Measurements from ENCODE around the gene TNFRSF13B.
"Not testable (repeated sequence)": the region's sequence is repeated elsewhere in the genome, so short reads cannot be mapped to it uniquely, and the experiment has no call there.

Gene TNFRSF13B

GRCh38 chr17:16971458-16972338, at the start of gene TNFRSF13B:
Gene TNFRSF13B (minus strand): TSS chr17:16972118. CDS start chr17:16972075, 43 bp downstream.
- DNase-seq: no peak

- DNase-seq: no peak
These were observed 49.4 kb upstream of the TNFRSF13B start for GRCh38 chr17:17021194-17021863.

- DNase-seq: no peak
These were observed 48.9 kb upstream of the TNFRSF13B start for GRCh38 chr17:17020821-17021193.

- no peak for DNase-seq
These were observed 48.1 kb upstream of the TNFRSF13B start for GRCh38 chr17:17019891-17020456.

DNA sequence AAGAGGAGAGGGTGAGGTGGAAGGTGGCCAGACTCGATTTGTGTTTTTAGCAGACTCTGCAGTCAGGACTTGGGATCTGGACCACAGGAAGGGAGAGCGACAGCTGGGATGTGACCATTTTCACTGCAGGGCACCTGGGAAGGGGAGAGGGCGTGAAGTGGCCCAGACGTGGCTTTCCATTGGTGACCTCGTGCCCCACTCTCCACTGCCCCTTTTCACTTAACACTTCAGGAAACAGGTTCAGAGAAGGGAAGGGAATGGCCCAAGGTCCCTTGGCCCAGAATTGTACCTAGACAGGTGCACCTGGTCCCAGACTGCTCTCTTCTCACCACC, 47.5 kb upstream of the TNFRSF13B start:
- DNase-seq: no peak

DNA sequence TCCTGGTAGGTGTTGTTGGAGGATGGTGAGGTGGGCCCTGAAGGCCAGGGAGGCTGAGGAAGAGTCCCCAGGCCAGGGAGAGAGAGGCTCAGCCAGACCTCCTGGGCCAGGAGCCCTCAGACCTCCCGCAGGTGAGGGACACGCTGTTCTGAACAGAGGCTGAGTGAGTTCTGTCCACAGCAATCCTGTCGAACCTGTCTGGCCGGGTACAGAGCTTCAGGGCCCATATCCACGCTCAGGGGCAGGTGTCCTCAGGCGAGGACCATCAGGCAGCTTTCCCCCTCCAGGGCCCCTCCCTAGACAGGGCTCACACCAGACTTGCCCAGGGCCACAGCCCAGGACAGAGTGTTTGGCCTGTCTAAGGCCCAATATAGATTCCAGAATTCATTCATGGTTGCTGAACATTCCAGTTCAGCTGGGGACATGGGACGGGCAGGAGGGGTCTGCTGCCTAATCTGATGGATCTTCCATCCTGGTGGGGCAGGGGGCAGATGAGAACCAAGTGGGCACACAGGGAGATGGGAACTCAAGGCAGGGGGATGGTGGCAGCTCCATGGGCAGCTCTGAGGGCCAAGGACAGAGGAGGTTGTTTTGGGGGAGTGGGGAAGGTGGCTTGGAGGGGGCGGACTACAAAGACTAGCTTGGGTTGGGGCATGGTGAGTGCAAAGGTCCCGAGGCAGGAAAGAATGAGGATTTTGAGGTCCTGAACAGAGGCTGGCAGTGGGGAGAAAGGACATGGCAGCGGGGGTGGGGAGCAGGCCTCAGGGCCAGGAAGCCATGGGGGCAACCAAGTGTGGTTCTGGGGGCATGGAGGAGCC, 46.9 kb upstream of the TNFRSF13B start:
- DNase-seq: no peak

GRCh38 chr17:17018021-17018441, 46.1 kb upstream of the TNFRSF13B start:
- no peak for DNase-seq

GRCh38 chr17:17017343-17018014, 45.6 kb upstream of the TNFRSF13B start:
- no peak for DNase-seq

- not testable (repeated sequence) for DNase-seq
These were observed 44.6 kb upstream of the TNFRSF13B start for GRCh38 chr17:17016199-17017197.

DNA sequence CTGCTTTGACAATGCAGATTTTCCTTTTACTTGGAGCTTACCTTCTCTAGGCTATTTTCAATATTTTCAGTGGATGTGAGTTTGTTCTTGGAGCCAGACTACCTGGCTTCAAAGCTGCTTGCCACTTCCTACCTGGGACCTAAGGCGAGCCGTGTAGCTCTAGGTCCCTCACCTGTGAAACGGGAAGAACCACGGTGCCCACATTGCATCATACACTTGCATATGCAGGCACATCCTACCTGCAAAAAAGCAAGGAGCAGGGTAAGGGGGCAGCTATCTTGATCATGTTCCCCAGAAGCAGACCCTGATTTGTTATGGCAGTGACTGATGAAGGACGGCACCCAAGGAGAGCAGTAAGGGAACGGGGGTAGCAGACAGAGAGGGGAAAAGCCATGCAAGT, 43.3 kb upstream of the TNFRSF13B start:
- DNase-seq: no peak

- DNase-seq: not testable (repeated sequence)
These were observed 42.8 kb upstream of the TNFRSF13B start for GRCh38 chr17:17014748-17015124.

- not testable (repeated sequence) for DNase-seq
These were observed 42.2 kb upstream of the TNFRSF13B start for GRCh38 chr17:17013828-17014747.

GRCh38 chr17:17011043-17011907, 39.4 kb upstream of the TNFRSF13B start:
- not testable (repeated sequence) for DNase-seq

DNA sequence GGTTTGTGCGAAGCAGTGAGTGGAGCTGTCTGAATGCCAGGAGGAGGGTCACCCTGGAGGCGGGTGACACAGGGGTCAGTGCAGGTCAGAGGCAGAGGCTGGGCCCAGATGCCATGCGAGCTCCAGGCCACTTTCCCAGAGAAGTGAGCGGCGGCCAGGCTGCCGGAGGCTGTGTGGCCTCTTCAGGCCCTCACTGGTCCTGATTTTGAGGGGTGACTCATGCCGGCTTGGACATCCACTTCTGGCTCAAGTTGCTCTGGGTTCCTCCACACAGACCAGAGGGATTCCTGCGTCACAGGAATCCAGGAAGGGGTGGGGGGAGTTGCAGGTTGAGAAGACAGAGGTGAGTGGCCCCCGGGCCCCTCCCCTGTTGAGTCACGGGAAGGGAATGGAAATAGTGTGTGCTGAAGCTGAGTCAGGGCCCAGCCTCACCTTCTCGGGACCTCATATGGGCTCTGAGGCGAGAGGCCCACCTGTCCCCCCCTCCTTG, 38.7 kb upstream of the TNFRSF13B start:
- DNase-seq: not testable (repeated sequence)

GRCh38 chr17:17009972-17010371, 38.1 kb upstream of the TNFRSF13B start:
- DNase-seq: not testable (repeated sequence)

GRCh38 chr17:17008621-17009397, 36.9 kb upstream of the TNFRSF13B start:
- DNase-seq: not testable (repeated sequence)

DNA sequence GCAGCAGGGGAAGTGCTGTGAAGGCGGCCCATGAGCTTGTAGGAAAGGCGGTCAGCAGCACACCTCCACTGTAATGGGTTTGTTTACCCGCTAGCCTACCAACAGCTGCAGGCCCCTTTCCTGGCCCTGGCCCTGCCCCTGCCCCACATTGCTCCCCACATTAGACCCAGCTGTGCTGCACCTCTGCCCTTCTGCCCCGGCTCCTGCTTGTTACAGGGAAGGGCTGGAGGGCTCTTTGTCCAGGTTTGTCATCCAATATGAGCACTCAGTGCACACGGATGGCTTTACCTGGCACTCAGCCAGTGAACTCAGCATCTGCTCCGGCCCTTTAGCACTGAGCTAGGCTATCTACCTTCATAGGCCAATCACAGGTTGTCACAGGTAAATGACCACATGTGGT, 36.0 kb upstream of the TNFRSF13B start:
- DNase-seq: not testable (repeated sequence)

Data from activated CD4-positive, alpha-beta T cell treated with anti-CD3 and anti-CD28 coated beads, Interleukin-2, amount 50 U/mL, for 48 hours (primary cell).